CD4-positive, alpha-beta T cell (primary cell): ENCODE data around the gene COL28A1. TPM values are rescaled to one million over a fixed set of nuclear protein-coding genes. Genes with fewer than 3 reads are reported as not detected.

Source experiments
- ATAC-seq: fragments of 200-7000 bp; cut with Tn5 transposase; one replicate; pipeline ENCODE4 v1.10.0; 2022; ENCODE audit warnings: mild to moderate bottlenecking; ENCODE audit not compliant: poor library complexity
- CTCF ChIA-PET: fragments of 350-600 bp; sonication (Branson Sonifier 250); formaldehyde crosslinking; loops from one replicate; lab custom pipeline; 2021; ENCODE audit warnings: antibody characterized with exemption, inconsistent platforms; lab: Charles Lee
- POLR2A ChIA-PET: fragments of 350-600 bp; sonication (Branson Sonifier 250); formaldehyde crosslinking; loops from one replicate; lab custom pipeline; 2021; ENCODE audit warnings: antibody characterized with exemption, inconsistent platforms; lab: Charles Lee
- DNase-seq, 14 experiments: peaks; one replicate each; pipeline ENCODE4 v3.0.0-alpha.2; 2013 to 2020; ENCODE audit warnings: mixed read lengths in 2 of 14
- H3K27ac ChIP-seq, 2 donors: one replicate each; pipeline versions ENCODE4 v1.5.1 to v1.7.0; 2013; ENCODE audit warnings: low read length in 2 of 2, low read depth in 1 of 2, mild to moderate bottlenecking in 1 of 2
- H3K27me3 ChIP-seq, 2 experiments: 1 replicate in 1 of 2; 2 replicates in 1 of 2; pipeline versions ENCODE4 v1.6.1 to v1.7.0; 2013; ENCODE audit warnings: low read length in 2 of 2, control low read depth in 1 of 2, mild to moderate bottlenecking in 1 of 2, moderate library complexity in 1 of 2; ENCODE audit not compliant: insufficient read depth in 2 of 2, control insufficient read depth in 1 of 2
- H3K36me3 ChIP-seq: one replicate; pipeline ENCODE4 v1.6.1; 2013; ENCODE audit warnings: low read length, control low read depth; ENCODE audit not compliant: insufficient read depth
- H3K4me1 ChIP-seq: one replicate; pipeline ENCODE4 v1.6.1; 2013; ENCODE audit warnings: low read length, control low read depth; ENCODE audit not compliant: insufficient read depth
- H3K4me3 ChIP-seq: one replicate; pipeline ENCODE4 v1.5.1; 2013; ENCODE audit warnings: mild to moderate bottlenecking, low read length, moderate library complexity
- H3K9me3 ChIP-seq, 2 experiments: 1 replicate in 1 of 2; 2 replicates in 1 of 2; pipeline versions ENCODE4 v1.6.1 to v1.7.0; 2013; ENCODE audit warnings: low read length in 2 of 2, mild to moderate bottlenecking in 2 of 2, control low read depth in 1 of 2, moderate library complexity in 1 of 2; ENCODE audit not compliant: control insufficient read depth in 1 of 2, insufficient read depth in 1 of 2
- H3K27ac Mint-ChIP-seq: one replicate; pipeline ENCODE4 v1.8.0; 2020; ENCODE audit warnings: mixed read lengths
- H3K27me3 Mint-ChIP-seq: one replicate; pipeline ENCODE4 v1.8.0; 2021; ENCODE audit warnings: mixed read lengths
- H3K36me3 Mint-ChIP-seq: one replicate; pipeline ENCODE4 v1.8.0; 2021; ENCODE audit warnings: low read depth, mixed read lengths
- H3K4me1 Mint-ChIP-seq: one replicate; pipeline ENCODE4 v1.8.0; 2021; ENCODE audit warnings: low read depth, mixed read lengths
- H3K4me3 Mint-ChIP-seq: one replicate; pipeline ENCODE4 v1.8.0; 2020; ENCODE audit warnings: mild to moderate bottlenecking, mixed read lengths
- H3K9me3 Mint-ChIP-seq: one replicate; pipeline ENCODE4 v1.8.0; 2020; ENCODE audit warnings: mixed read lengths
- CTCF ChIP-seq: fragments of 200-600 bp; IDR thresholded peaks from one replicate; pipeline ENCODE4 v1.8.0; 2022; ENCODE audit warnings: antibody characterized with exemption, mild to moderate bottlenecking
- intact Hi-C, 2 experiments: fragments of 100-400 bp; cut with DNase I in 1 of 2; cut with micrococcal nuclease in 1 of 2; formaldehyde crosslinking; loops; one replicate each; pipeline versions ENCODE4 v1.15.1 to v1.9.0; 2023 to 2025; cut with DNase I, micrococcal nuclease
- total RNA-seq, 174 experiments: library from RNA in 2 of 174; stranded (reverse) in 2 of 174; gene quantifications; one replicate each; pipeline ENCODE4 v1.2.3 and lab custom pipeline; 2021 to 2026

Gene COL28A1
- total RNA-seq, 2 experiments from 2014 or later = 0.22 TPM; not detected in 1

- intact Hi-C loops = no loop called here
- no peaks in the 10 kb centered on the region for H3K27me3 ChIP-seq
Observed at GRCh38 chr7:7433811-7434210, 101.9 kb downstream of the COL28A1 start.

DNA sequence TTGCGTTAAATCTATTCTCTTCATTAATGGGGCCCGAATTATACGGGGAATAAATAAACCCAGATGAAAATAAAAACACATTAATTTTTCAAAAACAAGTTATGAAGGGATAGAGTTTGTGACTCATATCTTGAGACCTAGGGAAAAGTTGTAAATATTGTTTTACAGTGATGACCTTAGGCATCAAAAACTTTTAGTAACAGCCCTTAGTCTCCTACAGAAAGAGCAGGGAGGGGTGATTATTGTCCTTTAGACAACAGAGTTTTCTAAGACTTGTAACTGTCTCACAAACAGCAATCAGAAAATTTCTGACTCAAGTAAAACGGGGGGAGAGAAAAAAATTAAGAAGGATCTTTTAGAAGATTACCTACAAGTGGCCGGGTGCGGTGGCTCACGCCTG is 102.7 kb downstream of the COL28A1 start:
- H3K36me3 Mint-ChIP-seq = no peaks in the 10 kb centered on the region
- Histone ChIP-seq H3K4me1 (no peaks in the 10 kb centered on the region), H3K27ac (no peak overlapping the region), H3K4me3 (no peak overlapping the region), H3K36me3 (no peaks in the 10 kb centered on the region), H3K9me3 (no peaks in the 10 kb centered on the region), H3K27me3 (no peaks in the 10 kb centered on the region)
- intact Hi-C loops = no loop called here
- H3K4me3 Mint-ChIP-seq = no peak overlapping the region
- POLR2A ChIA-PET = no interaction called here
- H3K9me3 Mint-ChIP-seq = no peaks in the 10 kb centered on the region
- ATAC-seq = no peak
- TF ChIP-seq CTCF = no peak
- H3K27ac Mint-ChIP-seq = no peak overlapping the region
- no peaks in the 10 kb centered on the region for H3K4me1 Mint-ChIP-seq
- CTCF ChIA-PET = no interaction called here
- H3K27me3 Mint-ChIP-seq = peaks cover 15% of the 10 kb centered on the region
- DNase-seq = no peak

More at GRCh38 chr7:7433811-7434210, 101.9 kb downstream of the COL28A1 start:
- DNase-seq (no peak), ATAC-seq (no peak)
- CTCF ChIA-PET = interaction anchor here (1.5 kb wide), 1 partner anchor 17 kb away, joined by 3 read pairs; no protein-coding TSS in a partner anchor
- Mint-ChIP-seq H3K27ac (no peak overlapping the region), H3K36me3 (no peaks in the 10 kb centered on the region), H3K9me3 (no peaks in the 10 kb centered on the region), H3K4me1 (no peaks in the 10 kb centered on the region), H3K27me3 (peaks cover 15% of the 10 kb centered on the region), H3K4me3 (no peak overlapping the region)
- Histone ChIP-seq H3K4me3 (no peak overlapping the region), H3K9me3 (no peaks in the 10 kb centered on the region), H3K27ac (no peak overlapping the region), H3K4me1 (no peaks in the 10 kb centered on the region), H3K36me3 (no peaks in the 10 kb centered on the region)
- no peak for TF ChIP-seq CTCF
- POLR2A ChIA-PET = interaction anchor here (0.7 to 1.2 kb wide), 2 partner anchors 11 to 146 kb away, joined by 3 to 4 read pairs; no protein-coding TSS in a partner anchor

DNA sequence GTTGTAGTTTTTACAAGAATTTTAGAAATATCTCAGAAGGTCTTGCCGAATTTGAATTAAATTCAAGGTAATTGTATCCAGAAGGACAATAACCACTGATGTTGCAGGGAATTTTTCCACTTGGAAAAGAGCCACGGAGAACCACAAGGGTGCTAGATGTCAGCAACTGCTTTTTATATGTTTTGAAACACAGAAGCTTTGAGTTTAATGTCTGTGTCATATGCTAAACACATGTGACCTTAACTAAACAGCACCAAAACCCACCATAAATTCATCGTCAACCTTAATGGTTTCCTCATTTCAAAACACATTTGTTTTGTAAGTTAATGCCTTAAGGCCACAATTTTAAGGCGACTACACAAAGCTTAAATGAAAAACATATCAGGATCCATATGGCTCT is 106.9 kb downstream of the COL28A1 start:
- Histone ChIP-seq H3K27ac (no peak overlapping the region), H3K4me3 (no peak overlapping the region), H3K36me3 (no peaks in the 10 kb centered on the region), H3K9me3 (no peaks in the 10 kb centered on the region), H3K4me1 (no peaks in the 10 kb centered on the region), H3K27me3 (no peaks in the 10 kb centered on the region)
- Mint-ChIP-seq H3K9me3 (no peaks in the 10 kb centered on the region), H3K27me3 (peaks cover 15% of the 10 kb centered on the region), H3K4me1 (no peaks in the 10 kb centered on the region), H3K36me3 (no peaks in the 10 kb centered on the region), H3K4me3 (no peak overlapping the region), H3K27ac (no peak overlapping the region)
- no peak for TF ChIP-seq CTCF
- no peak for DNase-seq
- POLR2A ChIA-PET = no interaction called here
- CTCF ChIA-PET = no interaction called here
- no peak for ATAC-seq
- intact Hi-C loops = no loop called here
